ENCODE data around the gene PANK4. TPM values are rescaled to one million over a fixed set of nuclear protein-coding genes. Genes with fewer than 3 reads are reported as not detected.

PANK4 gene
- total RNA-seq, 1 donor from 2014 or later, result 46.4 TPM

DNA sequence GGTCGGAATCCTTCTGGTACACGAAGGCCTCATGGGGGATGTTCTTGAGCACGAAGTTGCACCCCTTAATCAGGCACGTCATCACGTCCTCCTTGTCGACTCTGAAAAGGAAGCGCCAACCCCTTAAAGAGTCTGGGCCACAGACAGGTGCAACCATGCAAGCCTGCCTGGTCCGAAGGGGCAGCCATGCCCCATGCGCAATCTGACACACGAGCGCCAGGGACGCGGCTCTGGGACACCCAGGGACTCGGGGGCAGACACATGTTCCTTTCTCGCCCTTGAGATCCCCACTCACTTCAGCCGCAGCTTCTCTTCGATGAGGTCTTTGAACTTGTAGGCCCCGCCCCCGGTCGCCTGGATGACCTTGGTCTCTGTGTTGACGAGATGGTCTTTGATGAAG is 5.6 kb downstream of the PANK4 start:
- ATAC-seq, result no peak
- no peak for DNase-seq (ENCODE audit: missing footprints)
- intact Hi-C loops (cut with DNase I), result loop anchor here (10.0 kb wide), 1 partner anchor 124 kb away; no protein-coding TSS in a partner anchor

GRCh38 chr1:2520206-2520605 is 6.2 kb downstream of the PANK4 start:
- ATAC-seq (no peak), DNase-seq (ENCODE audit: missing footprints) (no peak)
- intact Hi-C loops (cut with DNase I), result loop anchor here (10.0 kb wide), 1 partner anchor 125 kb away; no protein-coding TSS in a partner anchor

DNA sequence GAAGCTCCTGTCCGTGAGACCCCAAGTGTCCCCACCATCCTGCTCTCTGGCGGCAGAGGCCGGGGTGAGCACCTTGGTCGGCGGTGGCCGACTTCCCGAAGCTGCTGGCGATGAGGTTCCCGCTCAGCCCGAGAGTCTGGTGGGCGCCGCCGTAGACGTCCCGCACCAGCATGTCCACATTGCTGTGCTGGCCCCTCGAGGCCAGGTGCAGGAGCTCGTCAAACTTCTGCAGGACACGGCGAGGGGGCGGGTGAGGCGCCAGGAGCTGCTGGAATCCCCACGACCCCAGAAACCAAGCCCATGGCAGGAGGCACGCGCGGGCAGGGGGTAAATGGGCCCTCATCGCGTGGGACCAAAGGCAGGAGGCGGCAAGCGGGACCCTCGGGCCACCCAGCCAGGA is 6.7 kb downstream of the PANK4 start:
- no peak for ATAC-seq
- DNase-seq (ENCODE audit: missing footprints), result no peak
- intact Hi-C loops (cut with DNase I), result loop anchor here (10.0 kb wide), 1 partner anchor 125 kb away; no protein-coding TSS in a partner anchor

GRCh38 chr1:2519029-2519685 is 7.2 kb downstream of the PANK4 start:
- ATAC-seq, result no peak
- intact Hi-C loops (cut with DNase I), result no loop called here

GRCh38 chr1:2518528-2518927 is 7.9 kb downstream of the PANK4 start:
- no peak for DNase-seq (ENCODE audit: missing footprints)
- intact Hi-C loops (cut with DNase I), result no loop called here
- no peak for ATAC-seq

More at GRCh38 chr1:2519029-2519685, 7.2 kb downstream of the PANK4 start:
- no peak for DNase-seq (ENCODE audit: missing footprints)

GRCh38 chr1:2517966-2518365 is 8.4 kb downstream of the PANK4 start:
- intact Hi-C loops (cut with DNase I), result no loop called here
- DNase-seq (ENCODE audit: missing footprints), result no peak
- no peak for ATAC-seq

DNA sequence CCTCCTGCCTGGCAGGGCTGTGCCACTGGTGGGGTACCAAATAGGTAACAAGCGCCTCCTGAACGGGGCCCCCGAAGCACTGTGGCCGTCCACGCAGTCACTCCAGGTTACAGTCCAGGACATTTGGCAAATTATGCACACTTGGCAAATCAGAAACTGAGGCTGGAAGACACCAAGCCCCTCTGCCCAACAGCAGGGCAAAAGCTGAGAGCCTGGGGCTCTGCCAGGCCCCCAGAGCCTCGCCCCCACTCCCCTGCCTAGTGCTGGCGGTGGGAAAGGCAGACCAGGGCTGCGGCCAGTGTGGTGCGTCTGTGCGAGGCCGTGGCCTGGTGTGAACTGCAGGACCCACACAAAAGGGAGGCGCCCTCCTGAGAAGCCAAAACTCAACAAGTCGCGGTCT is 9.4 kb downstream of the PANK4 start:
- DNase-seq (ENCODE audit: missing footprints) (no peak), ATAC-seq (no peak)
- intact Hi-C loops (cut with DNase I), result no loop called here

DNA sequence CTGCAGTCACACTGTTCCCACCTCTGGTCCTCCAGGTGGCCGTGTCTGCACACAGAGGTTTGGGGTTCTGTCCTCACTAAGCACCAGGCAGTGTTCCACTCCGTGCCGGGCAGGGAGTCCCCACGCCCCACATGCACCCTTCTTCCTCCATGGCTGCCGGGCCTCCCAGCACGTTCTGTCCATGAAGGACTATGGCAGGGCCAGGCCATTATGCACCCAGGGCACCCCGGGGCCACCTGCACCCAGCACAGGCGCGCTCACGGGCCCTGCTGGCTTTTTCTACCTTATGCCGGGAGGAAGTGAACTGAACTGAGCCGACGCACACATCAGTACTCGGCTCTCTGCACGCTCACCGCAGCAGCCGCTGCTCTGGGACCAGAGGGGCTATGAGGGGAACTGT is 10.3 kb downstream of the PANK4 start:
- ATAC-seq (no peak), DNase-seq (ENCODE audit: missing footprints) (no peak)
- intact Hi-C loops (cut with DNase I), result no loop called here

DNA sequence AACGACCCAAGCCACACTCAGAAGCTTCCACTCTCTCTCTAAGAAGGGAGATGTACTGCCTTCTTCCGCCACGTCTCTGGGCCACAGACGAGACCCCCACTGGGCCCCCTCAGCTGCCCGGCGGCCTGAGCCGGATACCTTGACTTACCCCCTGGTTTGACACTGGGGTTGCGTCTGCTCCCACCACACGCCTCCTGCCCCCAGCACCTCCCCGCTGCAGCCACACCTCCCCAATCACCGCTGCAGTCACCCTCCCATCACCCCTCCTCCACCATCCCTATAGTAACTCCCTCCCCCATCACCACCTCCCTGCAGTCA is 10.7 kb downstream of the PANK4 start:
- intact Hi-C loops (cut with DNase I), result no loop called here
- no peak for ATAC-seq
- DNase-seq (ENCODE audit: missing footprints), result no peak

- DNase-seq (ENCODE audit: missing footprints), result no peak
- no peak for ATAC-seq
- intact Hi-C loops (cut with DNase I), result no loop called here
Measured at GRCh38 chr1:2514863-2515762, 11.3 kb downstream of the PANK4 start.

- intact Hi-C loops (cut with DNase I), result no loop called here
- no peak for ATAC-seq
- DNase-seq (ENCODE audit: missing footprints), result no peak
Measured at GRCh38 chr1:2513939-2514652, 12.3 kb downstream of the PANK4 start.

GRCh38 chr1:2512862-2513421 is 13.5 kb downstream of the PANK4 start:
- intact Hi-C loops (cut with DNase I), result no loop called here
- DNase-seq (ENCODE audit: missing footprints), result no peak
- ATAC-seq, result no peak

GRCh38 chr1:2510366-2511155 is 15.8 kb downstream of the PANK4 start:
- intact Hi-C loops (cut with DNase I), result no loop called here
- DNase-seq (ENCODE audit: missing footprints) (no peak), ATAC-seq (no peak)

GRCh38 chr1:2509589-2509988 is 16.8 kb downstream of the PANK4 start:
- intact Hi-C loops (cut with DNase I), result loop anchor here (2.0 kb wide), 1 partner anchor 13 kb away; no protein-coding TSS in a partner anchor
- DNase-seq (ENCODE audit: missing footprints) (no peak), ATAC-seq (no peak)

DNA sequence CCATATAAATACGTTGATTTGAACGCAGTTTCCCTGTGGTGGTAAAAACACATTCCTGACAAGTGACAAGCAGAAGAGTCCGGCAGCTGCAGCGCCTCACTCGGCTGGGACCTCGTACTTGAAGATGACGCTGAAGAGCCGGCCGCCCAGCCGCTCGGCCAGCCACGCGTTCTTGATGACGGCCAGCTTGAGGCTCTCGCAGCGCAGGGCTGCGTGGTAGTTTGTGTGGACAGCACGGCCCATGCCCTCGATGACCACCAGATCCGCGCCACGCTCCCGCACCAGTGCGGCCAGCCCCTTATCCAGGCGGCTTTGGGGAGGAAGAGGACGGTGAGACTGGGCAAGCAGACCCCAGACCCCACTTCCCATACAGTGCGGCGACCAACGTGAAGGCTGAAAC is 17.6 kb downstream of the PANK4 start:
- ATAC-seq (no peak), DNase-seq (ENCODE audit: missing footprints) (no peak)
- intact Hi-C loops (cut with DNase I), result loop anchor here (2.0 kb wide), 1 partner anchor 14 kb away; no protein-coding TSS in a partner anchor

GRCh38 chr1:2508180-2508579 is 18.2 kb downstream of the PANK4 start:
- DNase-seq (ENCODE audit: missing footprints), result no peak
- intact Hi-C loops (cut with DNase I), result loop anchor here (2.0 kb wide), 1 partner anchor 15 kb away; no protein-coding TSS in a partner anchor
- no peak for ATAC-seq

GRCh38 chr1:2507744-2508155 is 18.6 kb downstream of the PANK4 start:
- no peak for ATAC-seq
- intact Hi-C loops (cut with DNase I), result loop anchor here (2.0 kb wide), 1 partner anchor 15 kb away; no protein-coding TSS in a partner anchor
- no peak for DNase-seq (ENCODE audit: missing footprints)

- no peak for DNase-seq (ENCODE audit: missing footprints)
- ATAC-seq, result peak; percentile 12
- intact Hi-C loops (cut with DNase I), result no loop called here
Measured at GRCh38 chr1:2506901-2507565, 19.4 kb downstream of the PANK4 start.
